Measurements from ENCODE around the gene HDAC7. TPM values are rescaled to one million over a fixed set of nuclear protein-coding genes. Genes with fewer than 3 reads are reported as not detected.

HDAC7 gene
- total RNA-seq, 1 donor from 2014 or later = 84.4 TPM

DNA sequence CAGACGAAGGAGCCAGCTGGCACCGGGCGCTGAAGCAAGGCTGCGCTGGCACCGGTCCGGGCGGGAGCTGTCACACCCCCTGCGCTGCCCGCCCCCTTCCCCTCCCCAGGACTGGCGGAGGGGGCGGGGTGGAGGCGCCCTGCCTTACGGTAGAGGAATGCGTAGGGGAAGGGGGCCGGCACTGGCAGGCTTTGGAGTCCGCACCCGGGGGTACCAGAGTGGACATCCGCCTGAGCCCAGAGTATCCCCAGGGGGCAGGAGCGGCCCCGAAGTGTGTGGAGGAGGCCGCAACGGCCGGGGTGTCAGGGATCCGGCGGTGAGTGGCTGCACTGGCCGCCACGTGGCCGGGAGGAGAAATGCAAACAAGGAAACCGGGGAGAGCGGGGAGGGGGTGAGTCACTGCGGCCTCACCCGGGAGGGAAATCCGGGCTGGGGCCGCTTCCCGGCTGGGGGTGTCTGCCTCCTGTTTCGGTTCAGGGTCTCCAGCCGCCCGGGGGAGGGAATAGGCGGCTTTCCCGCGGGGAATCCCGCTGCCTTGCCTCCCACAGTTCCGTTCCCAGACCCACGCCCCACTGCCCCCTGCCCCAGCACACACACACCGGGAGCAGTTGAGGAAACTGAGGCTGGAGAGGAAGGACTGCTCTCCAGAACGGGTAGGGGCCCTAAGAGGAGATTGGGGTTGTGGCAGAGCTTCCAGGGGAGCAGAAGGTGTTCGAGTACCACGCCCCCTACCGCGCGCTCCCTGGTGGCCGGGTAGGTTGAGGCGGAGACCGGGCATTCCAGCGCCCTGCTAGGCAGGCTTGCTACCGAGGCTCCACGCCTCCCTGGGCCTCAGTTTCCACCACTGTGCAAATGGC is 60.6 kb downstream of the HDAC7 start, which contains the start of gene RAPGEF3:
RAPGEF3 (minus strand) TSS at position 47 of the 857 bp plus-strand sequence. CDS start 324 bp downstream, outside the sequence.
- TF ChIP-seq, protein P1, sequence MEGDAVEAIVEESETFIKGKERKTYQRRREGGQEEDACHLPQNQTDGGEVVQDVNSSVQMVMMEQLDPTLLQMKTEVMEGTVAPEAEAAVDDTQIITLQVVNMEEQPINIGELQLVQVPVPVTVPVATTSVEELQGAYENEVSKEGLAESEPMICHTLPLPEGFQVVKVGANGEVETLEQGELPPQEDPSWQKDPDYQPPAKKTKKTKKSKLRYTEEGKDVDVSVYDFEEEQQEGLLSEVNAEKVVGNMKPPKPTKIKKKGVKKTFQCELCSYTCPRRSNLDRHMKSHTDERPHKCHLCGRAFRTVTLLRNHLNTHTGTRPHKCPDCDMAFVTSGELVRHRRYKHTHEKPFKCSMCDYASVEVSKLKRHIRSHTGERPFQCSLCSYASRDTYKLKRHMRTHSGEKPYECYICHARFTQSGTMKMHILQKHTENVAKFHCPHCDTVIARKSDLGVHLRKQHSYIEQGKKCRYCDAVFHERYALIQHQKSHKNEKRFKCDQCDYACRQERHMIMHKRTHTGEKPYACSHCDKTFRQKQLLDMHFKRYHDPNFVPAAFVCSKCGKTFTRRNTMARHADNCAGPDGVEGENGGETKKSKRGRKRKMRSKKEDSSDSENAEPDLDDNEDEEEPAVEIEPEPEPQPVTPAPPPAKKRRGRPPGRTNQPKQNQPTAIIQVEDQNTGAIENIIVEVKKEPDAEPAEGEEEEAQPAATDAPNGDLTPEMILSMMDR (conservative IDR thresholded peaks at IDR 0.05; ENCODE audit: low read depth, low read length) = peak; percentile 48
- no peak for DNase-seq (ENCODE audit: low read depth)
- peak within 1 kb of the TSS; percentile 86 for H3K4me3 ChIP-seq (ENCODE audit: low read depth, low read length)

DNA sequence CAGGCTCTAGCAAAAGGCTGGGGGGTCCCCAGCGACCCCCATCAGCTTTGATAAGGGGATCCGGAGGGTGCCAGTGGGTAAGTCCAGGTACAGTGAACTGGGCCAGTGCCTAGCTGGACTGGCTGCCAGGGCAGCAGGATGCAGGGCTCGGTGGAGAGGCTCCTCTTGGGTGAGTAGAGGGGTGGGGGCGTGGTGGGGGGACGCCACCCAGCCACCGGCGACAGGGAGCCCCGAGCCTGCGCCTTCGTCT is 61.2 kb downstream of the HDAC7 start:
- TF ChIP-seq, protein P1 (conservative IDR thresholded peaks at IDR 0.05; ENCODE audit: low read depth, low read length) = no peak
- H3K4me3 ChIP-seq (ENCODE audit: low read depth, low read length) = peak overlapping the region; percentile 86
- DNase-seq (ENCODE audit: low read depth) = no peak

DNA sequence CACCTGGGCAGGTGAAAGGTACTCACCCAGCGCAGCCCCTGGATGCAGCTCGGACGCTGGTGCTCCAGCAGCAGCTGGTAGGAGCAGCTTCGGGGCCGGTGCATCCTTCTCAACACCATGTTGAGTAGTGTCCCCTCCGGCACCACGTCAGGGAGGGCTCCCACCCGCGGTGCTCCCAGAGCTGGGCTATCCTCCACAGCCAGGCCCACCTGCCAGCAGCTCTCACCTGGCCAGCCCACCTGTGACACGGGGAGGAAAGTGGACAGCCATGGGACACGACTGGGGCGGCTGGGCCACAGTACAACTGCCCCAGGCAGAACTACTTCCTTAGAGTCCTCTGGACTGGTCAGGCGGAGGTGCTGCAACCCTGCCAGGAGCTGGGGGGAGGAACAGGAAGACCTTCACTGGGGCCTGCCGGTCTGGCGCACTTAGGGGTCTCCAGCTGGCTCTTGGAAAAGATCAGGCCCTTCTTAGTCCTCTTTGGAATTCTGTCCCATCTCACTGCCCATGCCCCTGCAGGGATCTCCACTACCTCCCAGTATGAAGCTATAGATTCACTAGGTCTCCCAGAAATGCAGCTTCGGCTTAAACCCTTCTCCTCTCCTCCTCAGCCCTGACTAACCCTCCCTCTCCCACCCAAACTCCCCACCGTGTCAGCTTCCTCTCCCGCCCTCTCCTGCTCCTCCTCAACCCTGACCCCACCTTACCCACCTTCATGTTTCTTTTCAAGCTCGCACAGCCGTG is 61.7 kb downstream of the HDAC7 start:
- TF ChIP-seq, protein P1 (conservative IDR thresholded peaks at IDR 0.05; ENCODE audit: low read depth, low read length) = no peak
- H3K4me3 ChIP-seq (ENCODE audit: low read depth, low read length) = peak overlapping the region; percentile 86
- DNase-seq (ENCODE audit: low read depth) = no peak

DNA sequence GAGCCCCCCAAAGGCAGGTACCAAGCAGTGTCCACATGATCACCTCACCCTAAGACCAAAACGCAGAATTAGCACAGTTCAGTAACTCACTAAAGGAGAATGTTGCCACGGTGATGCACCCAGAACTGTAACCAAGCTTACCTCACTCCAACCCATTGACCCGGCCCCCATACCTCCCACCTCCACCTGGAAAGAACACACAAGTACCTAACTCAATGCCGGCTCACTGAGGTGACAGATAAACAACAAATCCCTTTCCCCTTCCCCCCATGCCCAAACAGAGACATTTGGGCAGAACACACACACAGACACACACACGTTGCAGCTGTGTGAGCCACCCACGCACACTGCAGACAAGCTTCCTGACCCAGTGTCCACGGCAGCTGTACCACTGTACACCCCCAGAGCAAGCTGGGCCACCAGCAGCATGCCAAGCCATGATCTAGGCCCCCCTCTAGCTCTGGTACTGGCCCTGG is 62.3 kb downstream of the HDAC7 start:
- DNase-seq (ENCODE audit: low read depth) = no peak
- H3K4me3 ChIP-seq (ENCODE audit: low read depth, low read length) = peak overlapping the region; percentile 86
- TF ChIP-seq, protein P1 (conservative IDR thresholded peaks at IDR 0.05; ENCODE audit: low read depth, low read length) = no peak

DNA sequence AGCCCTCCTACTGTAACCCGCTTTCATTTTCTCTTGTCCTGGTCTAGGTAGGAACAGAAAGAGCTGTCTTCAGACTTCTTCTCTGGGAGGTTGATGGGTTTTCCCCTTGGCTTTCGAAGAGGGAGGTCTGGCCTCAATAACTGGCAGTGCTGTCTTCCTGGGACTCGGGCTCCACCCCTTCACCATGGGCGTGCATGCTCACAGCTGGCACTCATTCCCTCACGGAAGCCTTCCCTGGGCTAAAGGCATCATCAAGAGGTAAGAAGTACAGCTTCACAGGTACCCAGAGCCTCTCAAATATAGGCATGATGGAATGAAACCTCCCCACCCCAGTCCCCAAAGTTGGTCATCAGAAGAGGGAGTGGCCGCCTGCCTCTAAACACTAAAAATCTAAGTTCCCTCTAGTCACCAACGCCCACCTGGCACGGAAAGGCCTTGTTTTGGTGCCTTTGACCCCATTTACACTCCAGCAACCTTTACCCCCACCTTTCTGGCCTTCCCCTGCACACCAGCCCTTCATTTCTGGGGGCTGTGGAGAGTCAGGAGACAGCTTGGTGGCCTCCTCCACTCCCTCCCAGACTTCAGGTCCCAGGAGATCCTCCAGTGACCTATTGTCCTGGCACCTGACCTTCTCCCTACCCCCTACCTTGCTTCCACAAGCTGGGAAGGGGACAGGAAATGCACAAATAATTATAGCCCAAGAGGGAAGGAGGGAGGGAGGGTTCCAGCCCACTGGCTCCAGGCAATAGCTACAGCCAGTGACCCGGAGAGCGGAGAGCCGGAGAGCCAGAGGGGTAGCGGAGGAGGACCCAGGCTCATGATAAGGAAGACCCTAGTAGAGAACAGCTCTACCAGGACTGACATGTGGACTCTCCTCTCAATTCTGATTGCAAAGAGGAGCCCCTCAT is 63.8 kb downstream of the HDAC7 start:
- DNase-seq (ENCODE audit: low read depth) = no peak
- H3K4me3 ChIP-seq (ENCODE audit: low read depth, low read length) = peak overlapping the region; percentile 86
- TF ChIP-seq, protein P1 (conservative IDR thresholded peaks at IDR 0.05; ENCODE audit: low read depth, low read length) = no peak

DNA sequence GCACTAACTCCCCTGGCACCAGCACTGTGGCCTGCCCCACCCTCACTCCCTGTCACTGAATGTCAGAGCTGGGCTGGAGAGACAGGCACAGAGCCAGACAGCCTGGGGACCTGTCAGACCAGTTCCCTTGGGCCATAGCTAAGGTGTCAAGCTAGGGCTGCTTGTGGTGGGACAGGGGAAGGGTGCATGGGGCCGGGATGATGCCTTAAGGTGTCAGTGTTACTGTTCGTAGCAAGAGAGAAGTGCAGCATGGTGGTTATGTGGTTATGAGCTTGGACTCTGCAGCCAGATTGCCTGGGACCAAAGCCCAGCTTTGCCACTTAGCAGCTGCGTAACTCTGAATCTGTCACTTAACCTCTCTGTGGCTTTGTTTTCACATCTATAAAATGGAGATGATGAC is 64.8 kb downstream of the HDAC7 start:
- DNase-seq (ENCODE audit: low read depth) = no peak
- TF ChIP-seq, protein P1 (conservative IDR thresholded peaks at IDR 0.05; ENCODE audit: low read depth, low read length) = no peak
- peak overlapping the region; percentile 86 for H3K4me3 ChIP-seq (ENCODE audit: low read depth, low read length)

Measured in epithelial cell of proximal tubule (primary cell).